ENCODE measurements around the gene CXCR6. TPM values are rescaled to one million over a fixed set of nuclear protein-coding genes. Genes with fewer than 3 reads are reported as not detected.

The CXCR6 gene
- total RNA-seq, 2 donors from 2014 or later = 2.2 to 4.9 TPM

GRCh38 chr3:45983770-45984169, 40.5 kb downstream of the CXCR6 start:
- TF ChIP-seq, protein P1, sequence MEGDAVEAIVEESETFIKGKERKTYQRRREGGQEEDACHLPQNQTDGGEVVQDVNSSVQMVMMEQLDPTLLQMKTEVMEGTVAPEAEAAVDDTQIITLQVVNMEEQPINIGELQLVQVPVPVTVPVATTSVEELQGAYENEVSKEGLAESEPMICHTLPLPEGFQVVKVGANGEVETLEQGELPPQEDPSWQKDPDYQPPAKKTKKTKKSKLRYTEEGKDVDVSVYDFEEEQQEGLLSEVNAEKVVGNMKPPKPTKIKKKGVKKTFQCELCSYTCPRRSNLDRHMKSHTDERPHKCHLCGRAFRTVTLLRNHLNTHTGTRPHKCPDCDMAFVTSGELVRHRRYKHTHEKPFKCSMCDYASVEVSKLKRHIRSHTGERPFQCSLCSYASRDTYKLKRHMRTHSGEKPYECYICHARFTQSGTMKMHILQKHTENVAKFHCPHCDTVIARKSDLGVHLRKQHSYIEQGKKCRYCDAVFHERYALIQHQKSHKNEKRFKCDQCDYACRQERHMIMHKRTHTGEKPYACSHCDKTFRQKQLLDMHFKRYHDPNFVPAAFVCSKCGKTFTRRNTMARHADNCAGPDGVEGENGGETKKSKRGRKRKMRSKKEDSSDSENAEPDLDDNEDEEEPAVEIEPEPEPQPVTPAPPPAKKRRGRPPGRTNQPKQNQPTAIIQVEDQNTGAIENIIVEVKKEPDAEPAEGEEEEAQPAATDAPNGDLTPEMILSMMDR (IDR thresholded peaks at IDR 0.05) = no peak
- H3K27ac ChIP-seq = peak overlapping the region; percentile 99 to 100
- peaks cover 25% of the 10 kb centered on the region for H3K36me3 ChIP-seq
- no peak for ATAC-seq (ENCODE audit: insufficient number of reproducible peaks, low FRiP score, low read depth)
- no peak for DNase-seq (ENCODE audit: low spot score)
- H3K4me1 ChIP-seq (ENCODE audit: control insufficient read depth in 1 of 2, low read depth in 2 of 2) = peaks cover 49 to 79% of the 10 kb centered on the region in 2 donors
- H3K9me3 ChIP-seq = no peaks in the 10 kb centered on the region
- H3K4me3 ChIP-seq = no peak overlapping the region
- H3K27me3 ChIP-seq (replicated peaks; ENCODE audit: insufficient read depth) = no peaks in the 10 kb centered on the region

GRCh38 chr3:45984331-45985312, 41.4 kb downstream of the CXCR6 start:
- Histone ChIP-seq H3K36me3 (peaks cover 19% of the 10 kb centered on the region), H3K4me1 (ENCODE audit: control insufficient read depth in 1 of 2, low read depth in 2 of 2) (peaks cover 58 to 88% of the 10 kb centered on the region in 2 donors), H3K4me3 (no peak overlapping the region), H3K9me3 (no peaks in the 10 kb centered on the region), H3K27ac (peak overlapping the region; percentile 99 to 100), H3K27me3 (replicated peaks; ENCODE audit: insufficient read depth) (no peaks in the 10 kb centered on the region)
- TF ChIP-seq, protein P1 (IDR thresholded peaks at IDR 0.05) = no peak
- ATAC-seq (ENCODE audit: insufficient number of reproducible peaks, low FRiP score, low read depth) = no peak
- no peak for DNase-seq (ENCODE audit: low spot score)

DNA sequence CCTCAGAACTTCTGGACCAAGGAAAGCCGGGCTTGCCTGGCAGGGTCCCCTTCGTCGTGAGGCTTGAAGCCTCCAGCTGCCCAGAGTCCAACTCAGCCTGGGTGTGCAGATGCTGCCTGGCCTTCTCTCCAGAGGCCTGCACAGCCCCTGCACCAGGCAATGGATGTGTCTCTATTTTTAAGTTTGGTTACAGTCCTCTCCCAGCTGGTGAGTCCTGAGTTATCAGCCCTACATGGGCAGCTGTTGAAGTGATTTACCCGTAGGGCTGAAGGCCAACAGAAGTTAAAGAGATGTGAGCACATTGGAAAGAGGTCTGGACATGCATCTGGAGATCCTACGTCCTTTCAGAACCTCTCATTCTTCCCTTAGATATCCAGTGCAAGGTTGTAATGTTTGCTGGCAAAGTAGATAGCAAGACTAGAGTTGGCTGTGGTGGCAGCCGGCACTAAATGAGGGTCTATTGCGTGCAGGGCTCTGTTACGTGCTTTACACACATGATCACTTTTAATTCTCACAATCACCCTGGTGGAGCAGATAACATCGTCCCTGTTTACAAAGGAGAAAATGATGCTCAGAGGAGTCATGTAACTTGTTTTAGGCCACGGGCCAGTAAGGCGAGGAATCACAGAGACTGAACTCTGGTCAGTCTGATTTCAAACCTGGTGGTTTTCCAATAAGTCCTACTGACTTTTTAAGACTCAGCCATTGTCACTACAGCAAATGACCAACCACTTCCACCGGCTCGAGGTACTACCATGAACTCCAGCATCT, 42.5 kb downstream of the CXCR6 start:
- ATAC-seq (ENCODE audit: insufficient number of reproducible peaks, low FRiP score, low read depth) = no peak
- Histone ChIP-seq H3K36me3 (peaks cover 10% of the 10 kb centered on the region), H3K4me3 (no peak overlapping the region), H3K4me1 (ENCODE audit: control insufficient read depth in 1 of 2, low read depth in 2 of 2) (peaks cover 64 to 99% of the 10 kb centered on the region in 2 donors), H3K27ac (peak overlapping the region; percentile 99 to 100), H3K27me3 (replicated peaks; ENCODE audit: insufficient read depth) (no peaks in the 10 kb centered on the region), H3K9me3 (no peaks in the 10 kb centered on the region)
- DNase-seq (ENCODE audit: low spot score) = no peak
- TF ChIP-seq, protein P1 (IDR thresholded peaks at IDR 0.05) = no peak

DNA sequence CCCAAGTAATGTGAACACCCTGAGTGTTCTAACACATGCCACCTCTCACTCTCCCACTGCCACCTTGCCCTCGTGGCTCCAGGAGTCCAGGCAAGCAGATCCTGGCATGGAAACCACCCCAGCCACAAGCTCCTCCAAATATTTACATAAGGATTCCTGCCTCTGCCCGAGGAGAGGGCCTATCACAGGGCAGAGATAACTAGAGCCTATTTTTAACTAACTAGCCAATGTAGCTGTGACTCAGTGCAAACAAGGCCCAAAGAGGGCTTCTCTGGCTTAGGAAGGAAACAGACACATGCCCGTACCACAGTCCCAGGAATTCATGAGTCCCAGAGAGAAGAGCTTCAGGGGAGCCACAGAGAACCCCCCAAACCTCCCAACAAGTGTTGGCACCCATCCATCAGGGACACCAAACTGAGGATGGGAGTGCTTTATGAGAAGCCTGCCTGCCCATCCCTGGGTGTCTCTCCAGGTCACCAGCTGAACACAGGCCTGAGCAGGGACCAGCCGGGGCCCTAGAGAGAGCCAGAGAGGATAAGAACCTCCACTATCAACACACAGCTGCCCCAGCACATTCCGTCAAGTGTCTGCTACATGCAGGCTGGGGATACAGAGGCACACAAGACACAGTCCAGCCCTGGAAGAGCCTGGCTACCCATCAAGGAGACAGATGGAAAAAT, 43.2 kb downstream of the CXCR6 start:
- ATAC-seq (ENCODE audit: insufficient number of reproducible peaks, low FRiP score, low read depth) (peak; percentile 63), DNase-seq (ENCODE audit: low spot score) (no peak)
- Histone ChIP-seq H3K4me1 (ENCODE audit: control insufficient read depth in 1 of 2, low read depth in 2 of 2) (peaks cover 69 to 99% of the 10 kb centered on the region in 2 donors), H3K27ac (peak overlapping the region; percentile 99 to 100), H3K4me3 (peak overlapping the region; percentile 21), H3K9me3 (no peaks in the 10 kb centered on the region), H3K27me3 (replicated peaks; ENCODE audit: insufficient read depth) (no peaks in the 10 kb centered on the region), H3K36me3 (peaks cover 5% of the 10 kb centered on the region)
- TF ChIP-seq, protein P1 (IDR thresholded peaks at IDR 0.05) = no peak
